GM12878 (cell line): ENCODE measurements around the gene IL18R1. TPM values are rescaled to one million over a fixed set of nuclear protein-coding genes. Genes with fewer than 3 reads are reported as not detected.

ENCODE experiments used
- ATAC-seq: fragments of 200-7000 bp; cut with Tn5 transposase; 3 replicates; pipeline ENCODE4 v1.9.1; 2020; ENCODE audit warnings: mild to moderate bottlenecking, moderate library complexity
- BruUV-seq: library from RNA; stranded (reverse); fragments of 400-500 nt; replicated peaks from 2 replicates; lab custom pipeline; 2021; lab: Mats Ljungman, UMichigan
- CTCF ChIA-PET: fragments of 300-600 bp; sonication (Branson Sonifier 250); formaldehyde crosslinking; extraction: SDS; loops from one replicate; lab custom pipeline; 2021; ENCODE audit warnings: inconsistent platforms; lab: Yijun Ruan, JAX
- POLR2A ChIA-PET: fragments of 350-600 bp; formaldehyde crosslinking; extraction: SDS; loops from one replicate; lab custom pipeline; 2021; ENCODE audit warnings: inconsistent platforms; lab: Charles Lee
- RAD21 ChIA-PET: fragments of 300-600 bp; sonication (Branson Sonifier 250); formaldehyde crosslinking; loops from one replicate; lab custom pipeline; 2023; ENCODE audit warnings: antibody characterized with exemption; ENCODE audit not compliant: unreplicated experiment; lab: Charles Lee
- SMC1A ChIA-PET: fragments of 300-600 bp; sonication (Branson Sonifier 250); formaldehyde crosslinking; loops from one replicate; lab custom pipeline; 2023; ENCODE audit not compliant: unreplicated experiment, uncharacterized antibody; lab: Charles Lee
- DNase-seq: peaks from one replicate; pipeline ENCODE4 v3.0.0-alpha.2; 2011; ENCODE audit warnings: low read depth, low spot score
- FAIRE-seq: peaks from 3 replicates; lab custom pipeline; 2011; peaks lifted over from hg19 to GRCh38; lab: Jason Lieb, UNC
- H2AFZ ChIP-seq: 2 replicates; pipeline ENCODE4 v1.6.0; 2011; ENCODE audit warnings: low read depth, low read length, control low read depth; ENCODE audit not compliant: control insufficient read depth
- H3K27ac ChIP-seq: 2 replicates; pipeline ENCODE4 v1.5.1; 2011; ENCODE audit warnings: control low read depth; ENCODE audit not compliant: control insufficient read depth, insufficient read depth
- H3K27me3 ChIP-seq, 2 experiments: replicated peaks in 1 of 2; 2 replicates each; pipeline versions ENCODE4 v1.6.0 to v1.6.1; 2011; ENCODE audit warnings: low read length in 1 of 2; ENCODE audit not compliant: control insufficient read depth in 2 of 2, insufficient read depth in 2 of 2
- H3K36me3 ChIP-seq, 2 experiments: 2 replicates each; pipeline ENCODE4 v1.5.1; 2011; ENCODE audit warnings: low read length in 1 of 2; ENCODE audit not compliant: control insufficient read depth in 2 of 2, insufficient read depth in 2 of 2
- H3K4me1 ChIP-seq: 2 replicates; pipeline ENCODE4 v1.6.1; 2011; ENCODE audit warnings: mild to moderate bottlenecking, low read length, moderate library complexity, mixed read lengths; ENCODE audit not compliant: control insufficient read depth, insufficient read depth
- H3K4me2 ChIP-seq: 2 replicates; pipeline ENCODE4 v1.6.0; 2011; ENCODE audit warnings: control low read depth; ENCODE audit not compliant: control insufficient read depth, insufficient read depth
- H3K4me3 ChIP-seq: fragments of 200-600 bp; sonication (generic); 2 replicates; pipeline ENCODE4 v1.5.1; 2016
- H3K79me2 ChIP-seq: 2 replicates; pipeline ENCODE4 v1.6.0; 2011; ENCODE audit warnings: low read length; ENCODE audit not compliant: control insufficient read depth, insufficient read depth
- H3K9ac ChIP-seq: 2 replicates; pipeline ENCODE4 v1.8.0; 2011; ENCODE audit warnings: low read length, control low read depth, mixed read lengths; ENCODE audit not compliant: control insufficient read depth, insufficient read depth
- H3K9me3 ChIP-seq: replicated peaks from 3 replicates; pipeline ENCODE4 v1.5.1; 2011; ENCODE audit warnings: mild to moderate bottlenecking, low read length; ENCODE audit not compliant: control insufficient read depth, insufficient read depth
- H4K20me1 ChIP-seq: 2 replicates; pipeline ENCODE4 v1.6.0; 2011; ENCODE audit not compliant: control insufficient read depth, insufficient read depth
- HCFC1 ChIP-seq: fragments of 150-350 bp; IDR thresholded peaks from 2 replicates; pipeline ENCODE4 v1.6.1; 2014; ENCODE audit warnings: low read length
- KDM1A ChIP-seq: fragments of 200-600 bp; sonication (generic); IDR thresholded peaks from 2 replicates; pipeline ENCODE4 v1.6.1; 2016; ENCODE audit warnings: borderline replicate concordance
- SMC3 ChIP-seq: IDR thresholded peaks from 2 replicates; pipeline ENCODE4 v1.6.1; 2011; ENCODE audit warnings: low read length, improper control_type of control experiment, borderline replicate concordance
- WGBS: methylation state at CpG from one replicate; pipeline ENCODE4 v1.1.6; 2016; ENCODE audit warnings: low lambda C conversion rate; ENCODE audit not compliant: insufficient replicate concordance, insufficient coverage; ENCODE audit errors: missing lambda C conversion rate; 5-methylcytosine and 5-hydroxymethylcytosine counted together
- in situ Hi-C: fragments of 300-500 bp; cut with MboI; formaldehyde crosslinking; loops from 9 replicates; pipeline ENCODE4 v1.14.3; 2018; ENCODE audit warnings: mixed read lengths
- intact Hi-C: fragments of 100-400 bp; cut with micrococcal nuclease; formaldehyde crosslinking; loops from one replicate; pipeline ENCODE4 v1.14.2; 2022; ENCODE audit not compliant: unreplicated experiment
- polyA plus RNA-seq, 11 experiments: library from polyadenylated mRNA; depleted of rRNA in 4 of 11; unstranded in 6 of 11; stranded (reverse) in 5 of 11; fragments of >200 nt; fragmentation: Nextera tagmentation in 4 of 11; fragmentation: Illumina TruSeq in 1 of 11; extraction: Ambion mirVana in 4 of 11; extraction: Trizol in 1 of 11; gene quantifications; 1 replicate in 1 of 11; 2 replicates in 10 of 11; pipeline versions ENCODE4 v1.2.1 to v1.2.3, GENCODE V29; 2011 to 2016; ENCODE audit warnings: inconsistent platforms in 2 of 11, missing spikeins in 2 of 11, low read depth in 1 of 11
- total RNA-seq, 4 experiments: library from RNA; depleted of rRNA in 3 of 4; stranded (reverse); fragments of >200 nt in 3 of 4; fragmentation: Illumina TruSeq in 1 of 4; extraction: Trizol in 1 of 4; gene quantifications; 2 replicates each; pipeline versions ENCODE4 v1.2.1 to v1.2.3, GENCODE V29; 2013 to 2021
- TF ChIP-seq, protein P1 (sequence below): IDR thresholded peaks from 2 replicates; pipeline ENCODE4 v1.6.1; 2012; ENCODE audit warnings: low read length, inconsistent platforms
- TF ChIP-seq, protein P2 (sequence below): fragments of 450-650 bp; IDR thresholded peaks from 2 replicates; pipeline ENCODE4 v1.6.1; 2016; ENCODE audit warnings: mild to moderate bottlenecking
- TF ChIP-seq, protein P3 (sequence below): fragments of 150-350 bp; IDR thresholded peaks from 2 replicates; pipeline ENCODE4 v1.6.1; 2014; ENCODE audit warnings: mild to moderate bottlenecking, low read depth, low read length

The IL18R1 gene
- total and polyA plus RNA-seq, 10 of the 15 experiments (the other 5 are each of a cell fraction or from before 2014, with no cell fraction given) = 3.5 to 15.5 (median 11.1) TPM

DNA sequence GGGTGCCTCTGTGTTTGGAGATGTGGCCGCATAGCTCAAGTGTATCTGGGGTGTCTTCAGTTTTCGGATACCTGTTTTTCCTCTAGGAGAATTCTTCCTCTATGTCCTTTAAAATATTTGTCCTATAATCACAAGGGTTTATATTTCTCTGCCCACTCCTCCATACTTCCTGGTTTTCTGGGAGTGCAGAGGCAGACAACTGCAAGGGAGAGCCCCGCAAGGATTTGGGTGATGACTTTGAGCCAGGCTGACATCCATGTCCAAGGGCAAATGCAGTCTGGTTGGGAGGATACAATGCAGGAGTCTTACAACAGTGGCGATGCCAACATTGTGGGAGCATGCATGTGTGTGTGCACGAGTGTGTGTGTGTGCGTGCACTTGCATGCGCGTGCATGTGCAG is 42.1 kb upstream of the IL18R1 start:
- POLR2A ChIA-PET = no interaction called here
- DNase-seq = no peak
- Histone ChIP-seq H3K9ac (no peak overlapping the region), H3K36me3 (no peaks in the 10 kb centered on the region), H3K9me3 (no peaks in the 10 kb centered on the region), H3K4me1 (no peaks in the 10 kb centered on the region), H3K4me2 (no peak overlapping the region), H3K27ac (no peak overlapping the region), H3K27me3 (no peaks in the 10 kb centered on the region), H3K79me2 (no peaks in the 10 kb centered on the region), H2AFZ (no peak overlapping the region), H3K4me3 (no peak overlapping the region), H4K20me1 (no peaks in the 10 kb centered on the region)
- RAD21 ChIA-PET = interaction anchor here (1.1 kb wide), 1 partner anchor 11 kb away, joined by 5 read pairs; no protein-coding TSS in a partner anchor
- TF ChIP-seq SMC3 = no peak
- no peak for TF ChIP-seq HCFC1
- TF ChIP-seq, protein P1, sequence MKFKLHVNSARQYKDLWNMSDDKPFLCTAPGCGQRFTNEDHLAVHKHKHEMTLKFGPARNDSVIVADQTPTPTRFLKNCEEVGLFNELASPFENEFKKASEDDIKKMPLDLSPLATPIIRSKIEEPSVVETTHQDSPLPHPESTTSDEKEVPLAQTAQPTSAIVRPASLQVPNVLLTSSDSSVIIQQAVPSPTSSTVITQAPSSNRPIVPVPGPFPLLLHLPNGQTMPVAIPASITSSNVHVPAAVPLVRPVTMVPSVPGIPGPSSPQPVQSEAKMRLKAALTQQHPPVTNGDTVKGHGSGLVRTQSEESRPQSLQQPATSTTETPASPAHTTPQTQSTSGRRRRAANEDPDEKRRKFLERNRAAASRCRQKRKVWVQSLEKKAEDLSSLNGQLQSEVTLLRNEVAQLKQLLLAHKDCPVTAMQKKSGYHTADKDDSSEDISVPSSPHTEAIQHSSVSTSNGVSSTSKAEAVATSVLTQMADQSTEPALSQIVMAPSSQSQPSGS = no peak
- no peak for TF ChIP-seq KDM1A
- TF ChIP-seq, protein P2, sequence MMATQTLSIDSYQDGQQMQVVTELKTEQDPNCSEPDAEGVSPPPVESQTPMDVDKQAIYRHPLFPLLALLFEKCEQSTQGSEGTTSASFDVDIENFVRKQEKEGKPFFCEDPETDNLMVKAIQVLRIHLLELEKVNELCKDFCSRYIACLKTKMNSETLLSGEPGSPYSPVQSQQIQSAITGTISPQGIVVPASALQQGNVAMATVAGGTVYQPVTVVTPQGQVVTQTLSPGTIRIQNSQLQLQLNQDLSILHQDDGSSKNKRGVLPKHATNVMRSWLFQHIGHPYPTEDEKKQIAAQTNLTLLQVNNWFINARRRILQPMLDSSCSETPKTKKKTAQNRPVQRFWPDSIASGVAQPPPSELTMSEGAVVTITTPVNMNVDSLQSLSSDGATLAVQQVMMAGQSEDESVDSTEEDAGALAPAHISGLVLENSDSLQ = no peak
- TF ChIP-seq, protein P3, sequence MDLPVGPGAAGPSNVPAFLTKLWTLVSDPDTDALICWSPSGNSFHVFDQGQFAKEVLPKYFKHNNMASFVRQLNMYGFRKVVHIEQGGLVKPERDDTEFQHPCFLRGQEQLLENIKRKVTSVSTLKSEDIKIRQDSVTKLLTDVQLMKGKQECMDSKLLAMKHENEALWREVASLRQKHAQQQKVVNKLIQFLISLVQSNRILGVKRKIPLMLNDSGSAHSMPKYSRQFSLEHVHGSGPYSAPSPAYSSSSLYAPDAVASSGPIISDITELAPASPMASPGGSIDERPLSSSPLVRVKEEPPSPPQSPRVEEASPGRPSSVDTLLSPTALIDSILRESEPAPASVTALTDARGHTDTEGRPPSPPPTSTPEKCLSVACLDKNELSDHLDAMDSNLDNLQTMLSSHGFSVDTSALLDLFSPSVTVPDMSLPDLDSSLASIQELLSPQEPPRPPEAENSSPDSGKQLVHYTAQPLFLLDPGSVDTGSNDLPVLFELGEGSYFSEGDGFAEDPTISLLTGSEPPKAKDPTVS = no peak
- no TSS peak for BruUV-seq
- in situ Hi-C loops (no loop called here), intact Hi-C loops (no loop called here)
- SMC1A ChIA-PET = no interaction called here
- ATAC-seq = no peak
- FAIRE-seq = no peak
- WGBS = 63% methylated on average over 8 of the region's 8 CpGs
- CTCF ChIA-PET = no interaction called here
